ENCODE measurements around the gene EPN2. TPM values are rescaled to one million over a fixed set of nuclear protein-coding genes. Genes with fewer than 3 reads are reported as not detected.

Gene EPN2
- polyA plus RNA-seq, 1 donor from 2014 or later: 37.8 TPM

GRCh38 chr17:19329839-19330238, 92.7 kb downstream of the EPN2 start:
- Histone ChIP-seq H3F3A (ENCODE audit: insufficient read depth, low read length, poor library complexity, severe bottlenecking) (no peaks in the 10 kb centered on the region), H3K4me3 (ENCODE audit: low read length) (no peak overlapping the region), H3K36me3 (ENCODE audit: insufficient read depth, low read length) (peaks cover 4% of the 10 kb centered on the region), H4K20me1 (ENCODE audit: insufficient read depth) (no peaks in the 10 kb centered on the region), H3K9me3 (ENCODE audit: low read length) (no peaks in the 10 kb centered on the region), H3K79me2 (replicated peaks; ENCODE audit: insufficient read depth, low read length) (no peaks in the 10 kb centered on the region), H3K9me2 (ENCODE audit: insufficient read depth, low read length) (no peaks in the 10 kb centered on the region), H3K27me3 (ENCODE audit: insufficient read depth, low read depth, low read length) (no peaks in the 10 kb centered on the region), H2AFZ (ENCODE audit: low read depth, low read length) (no peak overlapping the region), H3K4me2 (ENCODE audit: low read length) (no peak overlapping the region), H3K27ac (ENCODE audit: low read length) (no peak overlapping the region), H3K9ac (ENCODE audit: low read length) (no peak overlapping the region)
- no peak for TF ChIP-seq TAF1 (IDR thresholded peaks at IDR 0.05; ENCODE audit: low read depth)
- TF ChIP-seq REST (IDR thresholded peaks at IDR 0.05; ENCODE audit: borderline replicate concordance): no peak
- no peak for TF ChIP-seq MXI1 (conservative IDR thresholded peaks at IDR 0.05; ENCODE audit: poor library complexity, severe bottlenecking)
- TF ChIP-seq EZH2 (IDR thresholded peaks at IDR 0.05; ENCODE audit: borderline replicate concordance, insufficient read depth, low read length, poor library complexity, severe bottlenecking): no peak
- TF ChIP-seq SMC3 (conservative IDR thresholded peaks at IDR 0.05; ENCODE audit: poor library complexity): no peak
- no peak for TF ChIP-seq EP300 (conservative IDR thresholded peaks at IDR 0.05; ENCODE audit: poor library complexity, severe bottlenecking)
- TF ChIP-seq, protein P1, sequence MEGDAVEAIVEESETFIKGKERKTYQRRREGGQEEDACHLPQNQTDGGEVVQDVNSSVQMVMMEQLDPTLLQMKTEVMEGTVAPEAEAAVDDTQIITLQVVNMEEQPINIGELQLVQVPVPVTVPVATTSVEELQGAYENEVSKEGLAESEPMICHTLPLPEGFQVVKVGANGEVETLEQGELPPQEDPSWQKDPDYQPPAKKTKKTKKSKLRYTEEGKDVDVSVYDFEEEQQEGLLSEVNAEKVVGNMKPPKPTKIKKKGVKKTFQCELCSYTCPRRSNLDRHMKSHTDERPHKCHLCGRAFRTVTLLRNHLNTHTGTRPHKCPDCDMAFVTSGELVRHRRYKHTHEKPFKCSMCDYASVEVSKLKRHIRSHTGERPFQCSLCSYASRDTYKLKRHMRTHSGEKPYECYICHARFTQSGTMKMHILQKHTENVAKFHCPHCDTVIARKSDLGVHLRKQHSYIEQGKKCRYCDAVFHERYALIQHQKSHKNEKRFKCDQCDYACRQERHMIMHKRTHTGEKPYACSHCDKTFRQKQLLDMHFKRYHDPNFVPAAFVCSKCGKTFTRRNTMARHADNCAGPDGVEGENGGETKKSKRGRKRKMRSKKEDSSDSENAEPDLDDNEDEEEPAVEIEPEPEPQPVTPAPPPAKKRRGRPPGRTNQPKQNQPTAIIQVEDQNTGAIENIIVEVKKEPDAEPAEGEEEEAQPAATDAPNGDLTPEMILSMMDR (IDR thresholded peaks at IDR 0.05; ENCODE audit: poor library complexity, severe bottlenecking): no peak
- no peak for TF ChIP-seq RAD21 (conservative IDR thresholded peaks at IDR 0.05)
- no peak for TF ChIP-seq POLR2AphosphoS5 (IDR thresholded peaks at IDR 0.05)

DNA sequence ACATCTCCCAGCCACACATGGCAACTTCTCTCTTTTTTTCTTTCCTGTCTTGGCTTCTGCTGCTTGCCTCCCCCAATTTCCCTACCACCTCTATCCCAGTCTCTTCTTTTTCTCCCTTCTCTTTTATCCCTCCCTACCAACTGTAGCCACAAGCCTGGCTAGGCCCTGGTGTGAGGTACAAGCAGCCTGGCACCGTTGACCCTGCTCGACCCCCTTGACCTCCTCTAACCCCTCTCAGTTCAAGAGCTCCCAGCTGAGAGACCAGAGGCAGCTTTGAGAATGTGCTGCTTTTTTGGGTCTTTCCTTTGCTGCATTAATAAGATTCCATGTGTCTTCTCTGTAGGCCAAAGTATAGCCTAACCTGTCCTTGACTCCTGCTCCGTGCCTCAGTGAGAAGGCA, 93.1 kb downstream of the EPN2 start:
- no peak overlapping the region for H3K27ac ChIP-seq (ENCODE audit: low read length)
- H3K79me2 ChIP-seq (replicated peaks; ENCODE audit: insufficient read depth, low read length): no peaks in the 10 kb centered on the region
- no peaks in the 10 kb centered on the region for H3K27me3 ChIP-seq (ENCODE audit: insufficient read depth, low read depth, low read length)
- no peak overlapping the region for H3K9ac ChIP-seq (ENCODE audit: low read length)
- H2AFZ ChIP-seq (ENCODE audit: low read depth, low read length): no peak overlapping the region
- no peak overlapping the region for H3K4me3 ChIP-seq (ENCODE audit: low read length)
- H4K20me1 ChIP-seq (ENCODE audit: insufficient read depth): no peaks in the 10 kb centered on the region
- no peak overlapping the region for H3K4me2 ChIP-seq (ENCODE audit: low read length)
- no peaks in the 10 kb centered on the region for H3F3A ChIP-seq (ENCODE audit: insufficient read depth, low read length, poor library complexity, severe bottlenecking)
- TF ChIP-seq TAF1 (IDR thresholded peaks at IDR 0.05; ENCODE audit: low read depth) (no peak), MXI1 (conservative IDR thresholded peaks at IDR 0.05; ENCODE audit: poor library complexity, severe bottlenecking) (no peak), SMC3 (conservative IDR thresholded peaks at IDR 0.05; ENCODE audit: poor library complexity) (no peak), POLR2AphosphoS5 (IDR thresholded peaks at IDR 0.05) (no peak), REST (IDR thresholded peaks at IDR 0.05; ENCODE audit: borderline replicate concordance) (no peak), EZH2 (IDR thresholded peaks at IDR 0.05; ENCODE audit: borderline replicate concordance, insufficient read depth, low read length, poor library complexity, severe bottlenecking) (no peak), EP300 (conservative IDR thresholded peaks at IDR 0.05; ENCODE audit: poor library complexity, severe bottlenecking) (no peak), RAD21 (conservative IDR thresholded peaks at IDR 0.05) (no peak)
- TF ChIP-seq, protein P1 (IDR thresholded peaks at IDR 0.05; ENCODE audit: poor library complexity, severe bottlenecking): no peak
- H3K9me2 ChIP-seq (ENCODE audit: insufficient read depth, low read length): no peaks in the 10 kb centered on the region
- no peaks in the 10 kb centered on the region for H3K9me3 ChIP-seq (ENCODE audit: low read length)
- peaks cover 4% of the 10 kb centered on the region for H3K36me3 ChIP-seq (ENCODE audit: insufficient read depth, low read length)
